ENCODE data around the gene GFM2.

The GFM2 gene

GRCh38 chr5:74786851-74787250, 19.9 kb upstream of the GFM2 start:
- no peak overlapping the region for H3K4me2 ChIP-seq (ENCODE audit: low read depth, low read length, poor library complexity, severe bottlenecking)
- H3K9me2 ChIP-seq (replicated peaks; ENCODE audit: low read depth, low read length) = no peaks in the 10 kb centered on the region
- no peak overlapping the region for H3K4me3 ChIP-seq (ENCODE audit: low read length, poor library complexity, severe bottlenecking)
- H3K9ac ChIP-seq (ENCODE audit: low read depth, low read length, poor library complexity, severe bottlenecking) = no peak overlapping the region
- peaks cover 8% of the 10 kb centered on the region; the same call in 1 of the 2 replicates for H3K36me3 ChIP-seq (ENCODE audit: insufficient read depth, low read length)
- no peaks in the 10 kb centered on the region for H4K20me1 ChIP-seq (ENCODE audit: insufficient read depth, low read length, poor library complexity, severe bottlenecking)
- no peak overlapping the region for H2AFZ ChIP-seq (ENCODE audit: low read length)
- TF ChIP-seq EZH2phosphoT487 (IDR thresholded peaks at IDR 0.05; ENCODE audit: borderline replicate concordance) (no peak), CTCF (conservative IDR thresholded peaks at IDR 0.05; ENCODE audit: low read length) (peak; percentile 45)
- H3F3A ChIP-seq (ENCODE audit: low read depth) = no peaks in the 10 kb centered on the region
- H3K4me1 ChIP-seq (ENCODE audit: insufficient read depth, low read length, poor library complexity, severe bottlenecking) = no peaks in the 10 kb centered on the region
- H3K9me3 ChIP-seq (ENCODE audit: insufficient read depth, low read depth, low read length) = no peaks in the 10 kb centered on the region
- H3K27me3 ChIP-seq (ENCODE audit: insufficient read depth, low read length, poor library complexity, severe bottlenecking) = no peaks in the 10 kb centered on the region
- H3K79me2 ChIP-seq (ENCODE audit: insufficient read depth, low read length) = no peaks in the 10 kb centered on the region

GRCh38 chr5:74778609-74779008, 11.7 kb upstream of the GFM2 start:
- peaks cover 53% of the 10 kb centered on the region; the same call in 1 of the 2 replicates for H3K36me3 ChIP-seq (ENCODE audit: insufficient read depth, low read length)

GRCh38 chr5:74772359-74772758, 5.4 kb upstream of the GFM2 start:
- Histone ChIP-seq H3K4me1 (ENCODE audit: insufficient read depth, low read length, poor library complexity, severe bottlenecking) (peaks cover 9% of the 10 kb centered on the region), H3K4me2 (ENCODE audit: low read depth, low read length, poor library complexity, severe bottlenecking) (no peak overlapping the region), H4K20me1 (ENCODE audit: insufficient read depth, low read length, poor library complexity, severe bottlenecking) (peaks cover 14% of the 10 kb centered on the region), H3K36me3 (ENCODE audit: insufficient read depth, low read length) (peaks cover 63% of the 10 kb centered on the region; the same call in 1 of the 2 replicates), H3K79me2 (ENCODE audit: insufficient read depth, low read length) (peaks cover 25% of the 10 kb centered on the region), H3K27me3 (ENCODE audit: insufficient read depth, low read length, poor library complexity, severe bottlenecking) (no peaks in the 10 kb centered on the region), H3K9me3 (ENCODE audit: insufficient read depth, low read depth, low read length) (no peaks in the 10 kb centered on the region), H3K9ac (ENCODE audit: low read depth, low read length, poor library complexity, severe bottlenecking) (no peak overlapping the region), H2AFZ (ENCODE audit: low read length) (no peak overlapping the region), H3K9me2 (replicated peaks; ENCODE audit: low read depth, low read length) (no peaks in the 10 kb centered on the region), H3K4me3 (ENCODE audit: low read length, poor library complexity, severe bottlenecking) (no peak overlapping the region), H3F3A (ENCODE audit: low read depth) (no peaks in the 10 kb centered on the region)
- TF ChIP-seq EZH2phosphoT487 (IDR thresholded peaks at IDR 0.05; ENCODE audit: borderline replicate concordance) (no peak), CTCF (conservative IDR thresholded peaks at IDR 0.05; ENCODE audit: low read length) (no peak)

More at GRCh38 chr5:74778609-74779008, 11.7 kb upstream of the GFM2 start:
- H3F3A ChIP-seq (ENCODE audit: low read depth) = no peaks in the 10 kb centered on the region
- no peak overlapping the region for H3K9ac ChIP-seq (ENCODE audit: low read depth, low read length, poor library complexity, severe bottlenecking)
- no peak overlapping the region for H2AFZ ChIP-seq (ENCODE audit: low read length)
- H4K20me1 ChIP-seq (ENCODE audit: insufficient read depth, low read length, poor library complexity, severe bottlenecking) = no peaks in the 10 kb centered on the region
- TF ChIP-seq EZH2phosphoT487 (IDR thresholded peaks at IDR 0.05; ENCODE audit: borderline replicate concordance) (no peak), CTCF (conservative IDR thresholded peaks at IDR 0.05; ENCODE audit: low read length) (no peak)
- H3K4me3 ChIP-seq (ENCODE audit: low read length, poor library complexity, severe bottlenecking) = no peak overlapping the region
- no peaks in the 10 kb centered on the region for H3K27me3 ChIP-seq (ENCODE audit: insufficient read depth, low read length, poor library complexity, severe bottlenecking)
- H3K9me2 ChIP-seq (replicated peaks; ENCODE audit: low read depth, low read length) = no peaks in the 10 kb centered on the region
- H3K4me2 ChIP-seq (ENCODE audit: low read depth, low read length, poor library complexity, severe bottlenecking) = no peak overlapping the region
- no peaks in the 10 kb centered on the region for H3K9me3 ChIP-seq (ENCODE audit: insufficient read depth, low read depth, low read length)
- no peaks in the 10 kb centered on the region for H3K79me2 ChIP-seq (ENCODE audit: insufficient read depth, low read length)
- no peaks in the 10 kb centered on the region for H3K4me1 ChIP-seq (ENCODE audit: insufficient read depth, low read length, poor library complexity, severe bottlenecking)
